H9 (cell line): Measurements from ENCODE around the gene WDFY3. TPM values are rescaled to one million over a fixed set of nuclear protein-coding genes. Genes with fewer than 3 reads are reported as not detected.

Experiments used
- DNase-seq: peaks from one replicate; pipeline ENCODE4 v3.0.0-alpha.2; 2017
- H2AFZ ChIP-seq: one replicate; pipeline ENCODE4 v1.6.1; 2013; ENCODE audit warnings: mild to moderate bottlenecking, low read length, control low read depth, moderate library complexity
- H2AK5ac ChIP-seq: 2 replicates; pipeline ENCODE4 v1.6.1; 2013; ENCODE audit warnings: low read length, control low read depth, mixed read lengths; ENCODE audit not compliant: insufficient read length
- H2BK120ac ChIP-seq: one replicate; pipeline ENCODE4 v1.6.1; 2013; ENCODE audit warnings: low read depth, mild to moderate bottlenecking, low read length, control low read depth, inconsistent platforms; ENCODE audit not compliant: poor library complexity, severe bottlenecking
- H2BK12ac ChIP-seq: 2 replicates; pipeline ENCODE4 v1.6.1; 2013; ENCODE audit warnings: low read length, control low read depth, mixed read lengths, low read depth; ENCODE audit not compliant: insufficient read length
- H2BK15ac ChIP-seq: 2 replicates; pipeline ENCODE4 v1.6.1; 2013; ENCODE audit warnings: low read depth, low read length, control low read depth
- H2BK20ac ChIP-seq: one replicate; pipeline ENCODE4 v1.6.1; 2013; ENCODE audit warnings: low read depth, mild to moderate bottlenecking, low read length, control low read depth, inconsistent platforms; ENCODE audit not compliant: poor library complexity, severe bottlenecking
- H2BK5ac ChIP-seq: 2 replicates; pipeline ENCODE4 v1.6.1; 2013; ENCODE audit warnings: low read length, control low read depth, mixed read lengths; ENCODE audit not compliant: insufficient read length
- H3K14ac ChIP-seq: 2 replicates; pipeline ENCODE4 v1.6.1; 2013; ENCODE audit warnings: low read length, control low read depth; ENCODE audit not compliant: insufficient read depth
- H3K18ac ChIP-seq: 2 replicates; pipeline ENCODE4 v1.6.1; 2013; ENCODE audit warnings: low read depth, mild to moderate bottlenecking, mixed read lengths, low read length, control low read depth; ENCODE audit not compliant: insufficient read length
- H3K23ac ChIP-seq: 2 replicates; pipeline ENCODE4 v1.6.1; 2013; ENCODE audit warnings: low read length, control low read depth, mixed read lengths, low read depth; ENCODE audit not compliant: insufficient read length
- H3K23me2 ChIP-seq: 2 replicates; pipeline ENCODE4 v1.6.1; 2013; ENCODE audit warnings: low read depth, mild to moderate bottlenecking, mixed read lengths, low read length, control low read depth; ENCODE audit not compliant: insufficient read length, poor library complexity, severe bottlenecking
- H3K27ac ChIP-seq: 2 replicates; pipeline ENCODE4 v1.5.1; 2013; ENCODE audit warnings: low read length, control low read depth, mixed read lengths, low read depth; ENCODE audit not compliant: insufficient read length
- H3K27me3 ChIP-seq: 2 replicates; pipeline ENCODE4 v1.6.1; 2013; ENCODE audit warnings: low read length, control low read depth, inconsistent platforms; ENCODE audit not compliant: insufficient read depth
- H3K4ac ChIP-seq: 2 replicates; pipeline ENCODE4 v1.6.1; 2013; ENCODE audit warnings: low read depth, mild to moderate bottlenecking, control low read depth, inconsistent platforms, low read length, moderate library complexity
- H3K4me1 ChIP-seq: 2 replicates; pipeline ENCODE4 v1.6.1; 2013; ENCODE audit warnings: low read length, control low read depth, inconsistent platforms; ENCODE audit not compliant: insufficient read depth
- H3K4me2 ChIP-seq: 2 replicates; pipeline ENCODE4 v1.6.1; 2013; ENCODE audit warnings: low read length, control low read depth, mixed read lengths; ENCODE audit not compliant: insufficient read length, insufficient read depth
- H3K56ac ChIP-seq: 2 replicates; pipeline ENCODE4 v1.6.1; 2013; ENCODE audit warnings: low read depth, mild to moderate bottlenecking, mixed read lengths, low read length, control low read depth; ENCODE audit not compliant: insufficient read length
- H3K79me1 ChIP-seq: 2 replicates; pipeline ENCODE4 v1.6.1; 2013; ENCODE audit warnings: low read depth, mild to moderate bottlenecking, moderate library complexity, low read length, control low read depth, inconsistent platforms; ENCODE audit not compliant: insufficient read depth, poor library complexity, severe bottlenecking
- H3K79me2 ChIP-seq: 2 replicates; pipeline ENCODE4 v1.6.1; 2013; ENCODE audit warnings: low read length, control low read depth, inconsistent platforms; ENCODE audit not compliant: insufficient read depth
- H3K9ac ChIP-seq: 2 replicates; pipeline ENCODE4 v1.6.1; 2013; ENCODE audit warnings: low read length, control low read depth, mixed read lengths; ENCODE audit not compliant: insufficient read length; ENCODE audit errors: extremely low read depth
- H3K9me3 ChIP-seq: one replicate; pipeline ENCODE4 v1.6.1; 2013; ENCODE audit warnings: low read depth, low read length, inconsistent platforms; ENCODE audit not compliant: control insufficient read depth
- H3T11ph ChIP-seq: one replicate; pipeline ENCODE4 v1.6.1; 2013; ENCODE audit warnings: mild to moderate bottlenecking, low read length, control low read depth, inconsistent platforms
- H4K20me1 ChIP-seq: one replicate; pipeline ENCODE4 v1.6.1; 2013; ENCODE audit not compliant: control insufficient read depth, insufficient read length, insufficient read depth
- H4K5ac ChIP-seq: 2 replicates; pipeline ENCODE4 v1.6.1; 2013; ENCODE audit warnings: low read depth, mild to moderate bottlenecking, mixed read lengths, low read length, control low read depth; ENCODE audit not compliant: insufficient read length
- H4K8ac ChIP-seq: replicated peaks from 2 replicates; pipeline ENCODE4 v1.6.1; 2013; ENCODE audit warnings: low read length, control low read depth, mixed read lengths, low read depth; ENCODE audit not compliant: insufficient read length
- H4K91ac ChIP-seq: 2 replicates; pipeline ENCODE4 v1.6.1; 2013; ENCODE audit warnings: low read depth, mild to moderate bottlenecking, moderate library complexity, mixed read lengths, low read length, control low read depth; ENCODE audit not compliant: insufficient read length
- H3K27ac Mint-ChIP-seq, 3 experiments: 2 replicates in 2 of 3; 3 replicates in 1 of 3; pipeline ENCODE4 v1.8.0; 2020 to 2021; ENCODE audit warnings: mixed read lengths in 3 of 3, mild to moderate bottlenecking in 1 of 3, moderate library complexity in 1 of 3
- H3K27me3 Mint-ChIP-seq: 2 replicates; pipeline ENCODE4 v1.8.0; 2021; ENCODE audit warnings: low read depth, mild to moderate bottlenecking, moderate library complexity, mixed read lengths
- H3K36me3 Mint-ChIP-seq, 3 experiments: 2 replicates in 2 of 3; 3 replicates in 1 of 3; pipeline ENCODE4 v1.8.0; 2020 to 2021; ENCODE audit warnings: low read depth in 3 of 3, mixed read lengths in 3 of 3; ENCODE audit not compliant: insufficient read depth in 1 of 3
- H3K4me1 Mint-ChIP-seq, 2 experiments: 2 replicates each; pipeline ENCODE4 v1.8.0; 2020; ENCODE audit warnings: mixed read lengths in 2 of 2
- H3K4me3 Mint-ChIP-seq, 2 experiments: 2 replicates in 1 of 2; 3 replicates in 1 of 2; pipeline ENCODE4 v1.8.0; 2020 to 2021; ENCODE audit warnings: mild to moderate bottlenecking in 2 of 2, mixed read lengths in 2 of 2, moderate library complexity in 1 of 2
- H3K9me3 Mint-ChIP-seq, 2 experiments: 2 replicates in 1 of 2; 3 replicates in 1 of 2; pipeline ENCODE4 v1.8.0; 2020; ENCODE audit warnings: mild to moderate bottlenecking in 2 of 2, mixed read lengths in 2 of 2, moderate library complexity in 1 of 2
- WGBS: extraction: QIAGEN DNeasy Blood & Tissue Kit; methylation state at CpG from one replicate; pipeline ENCODE4 v1.1.7; 2013; ENCODE audit warnings: missing lambda C conversion rate, low lambda C conversion rate, mixed read lengths; ENCODE audit not compliant: insufficient read length; ENCODE audit errors: extremely low coverage; 5-methylcytosine and 5-hydroxymethylcytosine counted together
- total RNA-seq: library from RNA; stranded (reverse); gene quantifications from 2 replicates; pipeline ENCODE4 v1.2.1, GENCODE V29; 2021
- TF ChIP-seq, protein P1 (sequence below): fragments of 200-600 bp; sonication (generic); conservative IDR thresholded peaks from 3 replicates; pipeline ENCODE4 v1.8.0; 2021; ENCODE audit warnings: antibody characterized with exemption, mild to moderate bottlenecking

WDFY3 gene
- total RNA-seq, 1 experiment from 2014 or later = 54.6 TPM

- Histone ChIP-seq H3K4ac (no peak overlapping the region), H3K56ac (no peak overlapping the region), H3K27ac (no peak overlapping the region), H3T11ph (no peak overlapping the region), H3K18ac (no peak overlapping the region), H3K4me2 (no peak overlapping the region), H2BK120ac (no peak overlapping the region), H2BK20ac (no peak overlapping the region), H3K27me3 (no peaks in the 10 kb centered on the region), H3K9ac (no peak overlapping the region), H3K9me3 (no peaks in the 10 kb centered on the region), H4K20me1 (no peaks in the 10 kb centered on the region), H3K23ac (no peak overlapping the region), H2AFZ (no peak overlapping the region), H4K5ac (no peak overlapping the region), H3K79me2 (no peaks in the 10 kb centered on the region), H4K91ac (no peak overlapping the region), H3K79me1 (no peaks in the 10 kb centered on the region), H4K8ac (no peak overlapping the region), H3K14ac (no peak overlapping the region), H3K23me2 (no peaks in the 10 kb centered on the region), H3K4me1 (no peaks in the 10 kb centered on the region; the same call in 1 of the 2 replicates), H2BK12ac (no peak overlapping the region), H2AK5ac (no peak overlapping the region), H2BK15ac (no peak overlapping the region), H2BK5ac (no peak overlapping the region)
- Mint-ChIP-seq H3K4me1 (peaks cover 7 to 12% of the 10 kb centered on the region in 2 experiments; a peak in 3 of 4 replicates), H3K27me3 (no peaks in the 10 kb centered on the region), H3K9me3 (no peaks in the 10 kb centered on the region), H3K4me3 (no peak overlapping the region), H3K27ac (no peak overlapping the region), H3K36me3 (peaks cover 17 to 35% (median 20%) of the 10 kb centered on the region in 3 experiments)
- no CpG with 5 or more reads among the region's 2 CpGs for WGBS
- no peak for DNase-seq
- TF ChIP-seq, protein P1, sequence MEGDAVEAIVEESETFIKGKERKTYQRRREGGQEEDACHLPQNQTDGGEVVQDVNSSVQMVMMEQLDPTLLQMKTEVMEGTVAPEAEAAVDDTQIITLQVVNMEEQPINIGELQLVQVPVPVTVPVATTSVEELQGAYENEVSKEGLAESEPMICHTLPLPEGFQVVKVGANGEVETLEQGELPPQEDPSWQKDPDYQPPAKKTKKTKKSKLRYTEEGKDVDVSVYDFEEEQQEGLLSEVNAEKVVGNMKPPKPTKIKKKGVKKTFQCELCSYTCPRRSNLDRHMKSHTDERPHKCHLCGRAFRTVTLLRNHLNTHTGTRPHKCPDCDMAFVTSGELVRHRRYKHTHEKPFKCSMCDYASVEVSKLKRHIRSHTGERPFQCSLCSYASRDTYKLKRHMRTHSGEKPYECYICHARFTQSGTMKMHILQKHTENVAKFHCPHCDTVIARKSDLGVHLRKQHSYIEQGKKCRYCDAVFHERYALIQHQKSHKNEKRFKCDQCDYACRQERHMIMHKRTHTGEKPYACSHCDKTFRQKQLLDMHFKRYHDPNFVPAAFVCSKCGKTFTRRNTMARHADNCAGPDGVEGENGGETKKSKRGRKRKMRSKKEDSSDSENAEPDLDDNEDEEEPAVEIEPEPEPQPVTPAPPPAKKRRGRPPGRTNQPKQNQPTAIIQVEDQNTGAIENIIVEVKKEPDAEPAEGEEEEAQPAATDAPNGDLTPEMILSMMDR = no peak
Observed at GRCh38 chr4:84848432-84848831, 118.1 kb downstream of the WDFY3 start.
